Retinal pigment epithelial cell (primary cell): Measurements from ENCODE around the gene TTC9B.

ENCODE experiments used
- DNase-seq: peaks from one replicate; pipeline ENCODE4 v3.0.0-alpha.2; 2010; ENCODE audit warnings: low read depth
- H3K4me3 ChIP-seq: 2 replicates; pipeline ENCODE4 v1.5.1; 2011; ENCODE audit warnings: mild to moderate bottlenecking, low read length, control low read depth, moderate library complexity
- CTCF ChIP-seq: conservative IDR thresholded peaks from 2 replicates; pipeline ENCODE4 v1.5.1; 2011; ENCODE audit warnings: low read depth, low read length, control low read depth, inconsistent platforms

Gene TTC9B

GRCh38 chr19:40217934-40218890 lies at the start of gene TTC9B:
TTC9B (minus strand) TSS chr19:40218384; CDS start chr19:40218381, 3 bp downstream.
- no peak within 1 kb of the TSS for H3K4me3 ChIP-seq
- TF ChIP-seq CTCF = no peak
- DNase-seq = no peak

GRCh38 chr19:40267601-40267997 lies 49.4 kb upstream of the TTC9B start:
- no peak for TF ChIP-seq CTCF
- H3K4me3 ChIP-seq = no peak overlapping the region
- DNase-seq = no peak

- no peak for TF ChIP-seq CTCF
- no peak for DNase-seq
- no peak overlapping the region for H3K4me3 ChIP-seq
Observed at GRCh38 chr19:40266912-40267600, 48.9 kb upstream of the TTC9B start.

- DNase-seq = no peak
- no peak for TF ChIP-seq CTCF
- no peak overlapping the region for H3K4me3 ChIP-seq
Observed at GRCh38 chr19:40266119-40266518, 47.9 kb upstream of the TTC9B start.

GRCh38 chr19:40265763-40266099 lies 47.5 kb upstream of the TTC9B start:
- TF ChIP-seq CTCF = no peak
- no peak for DNase-seq
- no peak overlapping the region for H3K4me3 ChIP-seq

GRCh38 chr19:40265055-40265762 lies 47.0 kb upstream of the TTC9B start:
- TF ChIP-seq CTCF = no peak
- H3K4me3 ChIP-seq = no peak overlapping the region
- no peak for DNase-seq
